Measurements from ENCODE around the gene PPP1R16B.

- TF ChIP-seq CTCF (IDR thresholded peaks at IDR 0.05): no peak
- TF ChIP-seq POLR2A (IDR thresholded peaks at IDR 0.05): no peak
- TF ChIP-seq POLR2AphosphoS5 (IDR thresholded peaks at IDR 0.05; ENCODE audit: insufficient read depth in 1 of 2, low read depth in 1 of 2): no peak
Observed at GRCh38 chr20:38961530-38962043, 156.1 kb downstream of the PPP1R16B start.

Data from vagina (tissue), 2 donors.